Rectal smooth muscle tissue (tissue), 1 donor: ENCODE results near the gene PPM1F.
A peak's percentile ranks its signal among the peaks of the same experiment; 100 is the strongest.

Experiments used
- H3K27ac ChIP-seq: one replicate; pipeline ENCODE4 v1.7.0; 2013; ENCODE audit warnings: low read depth, low read length, inconsistent platforms
- H3K27me3 ChIP-seq: one replicate; pipeline ENCODE4 v1.7.0; 2013; ENCODE audit warnings: low read length; ENCODE audit not compliant: control insufficient read depth, insufficient read depth
- H3K36me3 ChIP-seq: one replicate; pipeline ENCODE4 v1.7.0; 2013; ENCODE audit warnings: low read length; ENCODE audit not compliant: control insufficient read depth, insufficient read depth
- H3K4me1 ChIP-seq: one replicate; pipeline ENCODE4 v1.7.0; 2013; ENCODE audit warnings: low read length; ENCODE audit not compliant: control insufficient read depth, insufficient read depth
- H3K4me3 ChIP-seq: one replicate; pipeline ENCODE4 v1.7.0; 2013; ENCODE audit warnings: low read length
- H3K9ac ChIP-seq: one replicate; pipeline ENCODE4 v1.7.0; 2013; ENCODE audit warnings: low read length

The PPM1F gene

GRCh38 chr22:21948824-21949568, 3.7 kb downstream of the PPM1F start:
- H3K36me3 ChIP-seq: peaks cover 13% of the 10 kb centered on the region
- no peaks in the 10 kb centered on the region for H3K27me3 ChIP-seq
- no peak overlapping the region for H3K4me3 ChIP-seq
- H3K9ac ChIP-seq: no peak overlapping the region
- H3K4me1 ChIP-seq: peaks cover 7% of the 10 kb centered on the region
- no peak overlapping the region for H3K27ac ChIP-seq

- no peaks in the 10 kb centered on the region for H3K27me3 ChIP-seq
- H3K36me3 ChIP-seq: peaks cover 13% of the 10 kb centered on the region
- H3K27ac ChIP-seq: no peak overlapping the region
- H3K4me3 ChIP-seq: no peak overlapping the region
- no peak overlapping the region for H3K9ac ChIP-seq
- peaks cover 7% of the 10 kb centered on the region for H3K4me1 ChIP-seq
Measured at GRCh38 chr22:21948390-21948789, 4.3 kb downstream of the PPM1F start.

GRCh38 chr22:21947040-21948014, 5.3 kb downstream of the PPM1F start:
- H3K9ac ChIP-seq: no peak overlapping the region

GRCh38 chr22:21946262-21946925, 6.3 kb downstream of the PPM1F start:
- H3K27ac ChIP-seq: peak overlapping the region; percentile 62
- H3K4me1 ChIP-seq: peaks cover 14% of the 10 kb centered on the region
- no peak overlapping the region for H3K4me3 ChIP-seq
- no peak overlapping the region for H3K9ac ChIP-seq
- peaks cover 13% of the 10 kb centered on the region for H3K36me3 ChIP-seq
- H3K27me3 ChIP-seq: no peaks in the 10 kb centered on the region

More at GRCh38 chr22:21947040-21948014, 5.3 kb downstream of the PPM1F start:
- Histone ChIP-seq H3K27ac (peak overlapping the region; percentile 62), H3K27me3 (no peaks in the 10 kb centered on the region), H3K36me3 (peaks cover 13% of the 10 kb centered on the region), H3K4me3 (no peak overlapping the region), H3K4me1 (peaks cover 14% of the 10 kb centered on the region)

GRCh38 chr22:21945453-21946261, 7.0 kb downstream of the PPM1F start:
- Histone ChIP-seq H3K9ac (no peak overlapping the region), H3K4me3 (no peak overlapping the region), H3K27ac (no peak overlapping the region), H3K4me1 (peaks cover 14% of the 10 kb centered on the region), H3K27me3 (no peaks in the 10 kb centered on the region), H3K36me3 (peaks cover 12% of the 10 kb centered on the region)

- Histone ChIP-seq H3K27ac (no peak overlapping the region), H3K4me1 (peaks cover 14% of the 10 kb centered on the region), H3K9ac (no peak overlapping the region), H3K36me3 (peaks cover 12% of the 10 kb centered on the region), H3K27me3 (no peaks in the 10 kb centered on the region), H3K4me3 (no peak overlapping the region)
Measured at GRCh38 chr22:21944871-21945270, 7.8 kb downstream of the PPM1F start.

GRCh38 chr22:21943571-21944448, 8.8 kb downstream of the PPM1F start:
- Histone ChIP-seq H3K9ac (no peak overlapping the region), H3K36me3 (peaks cover 12% of the 10 kb centered on the region), H3K4me1 (peaks cover 16% of the 10 kb centered on the region), H3K4me3 (no peak overlapping the region), H3K27ac (peak overlapping the region; percentile 40), H3K27me3 (no peaks in the 10 kb centered on the region)

- H3K27ac ChIP-seq: peak overlapping the region; percentile 84
- H3K27me3 ChIP-seq: no peaks in the 10 kb centered on the region
- H3K9ac ChIP-seq: no peak overlapping the region
- H3K36me3 ChIP-seq: peaks cover 12% of the 10 kb centered on the region
- peaks cover 20% of the 10 kb centered on the region for H3K4me1 ChIP-seq
- no peak overlapping the region for H3K4me3 ChIP-seq
Measured at GRCh38 chr22:21942407-21943343, 10.0 kb downstream of the PPM1F start.

GRCh38 chr22:21941921-21942320, 10.7 kb downstream of the PPM1F start:
- Histone ChIP-seq H3K4me1 (peaks cover 28% of the 10 kb centered on the region), H3K27ac (peak overlapping the region; percentile 84), H3K27me3 (no peaks in the 10 kb centered on the region), H3K9ac (no peak overlapping the region), H3K4me3 (no peak overlapping the region), H3K36me3 (peaks cover 12% of the 10 kb centered on the region)

GRCh38 chr22:21940521-21940920, 12.1 kb downstream of the PPM1F start:
- no peaks in the 10 kb centered on the region for H3K27me3 ChIP-seq
- H3K4me3 ChIP-seq: no peak overlapping the region
- no peak overlapping the region for H3K27ac ChIP-seq
- H3K36me3 ChIP-seq: peaks cover 10% of the 10 kb centered on the region
- H3K9ac ChIP-seq: no peak overlapping the region
- H3K4me1 ChIP-seq: peaks cover 31% of the 10 kb centered on the region
